PFSK-1 (cell line): Measurements from ENCODE around the gene SOWAHB. TPM values are rescaled to one million over a fixed set of nuclear protein-coding genes. Genes with fewer than 3 reads are reported as not detected.

Experiments used
- FOXP2 ChIP-seq: optimal IDR thresholded peaks from 2 replicates; pipeline ENCODE3; 2011; ENCODE audit warnings: borderline replicate concordance, control low read depth, inconsistent platforms; ENCODE audit not compliant: insufficient read depth; ENCODE audit errors: extremely low read length, extremely low read depth
- POLR2AphosphoS5 ChIP-seq: IDR thresholded peaks from 2 replicates; pipeline ENCODE4 v1.6.1; 2012; ENCODE audit warnings: low read depth, mild to moderate bottlenecking, control low read depth, low read length, moderate library complexity
- REST ChIP-seq, 2 experiments: IDR thresholded peaks; 2 replicates each; pipeline versions ENCODE4 v1.6.1 to v1.8.0; 2011 to 2012; ENCODE audit warnings: low read depth in 2 of 2, low read length in 2 of 2, control low read depth in 1 of 2, inconsistent platforms in 1 of 2, mild to moderate bottlenecking in 1 of 2, moderate library complexity in 1 of 2; ENCODE audit not compliant: insufficient read depth in 1 of 2
- SIN3A ChIP-seq: IDR thresholded peaks from 2 replicates; pipeline ENCODE4 v1.6.1; 2012; ENCODE audit warnings: mild to moderate bottlenecking, low read length, moderate library complexity, borderline replicate concordance; ENCODE audit not compliant: insufficient read depth
- TAF1 ChIP-seq: IDR thresholded peaks from 2 replicates; pipeline ENCODE4 v1.6.1; 2012; ENCODE audit warnings: low read length, control low read depth, borderline replicate concordance; ENCODE audit not compliant: insufficient read depth
- polyA plus RNA-seq: library from polyadenylated mRNA; unstranded; fragments of >200 nt; gene quantifications from one replicate; pipeline ENCODE4 v1.2.1, GENCODE V29; 2012; ENCODE audit warnings: low read depth, missing spikeins; ENCODE audit not compliant: insufficient read length

The SOWAHB gene
- polyA plus RNA-seq = not detected

GRCh38 chr4:76897536-76898384 is at the start of gene SOWAHB:
SOWAHB (minus strand) TSS chr4:76898144; CDS start chr4:76897849, 295 bp downstream.
- TF ChIP-seq REST (IDR thresholded peaks at IDR 0.05; ENCODE audit: insufficient read depth in 1 of 2, low read depth in 2 of 2, low read length in 2 of 2) = no peak
- TF ChIP-seq FOXP2 = no peak
- TF ChIP-seq SIN3A = no peak
- no peak for TF ChIP-seq TAF1
- TF ChIP-seq POLR2AphosphoS5 = no peak

GRCh38 chr4:76947369-76947768 is 49.4 kb upstream of the SOWAHB start:
- TF ChIP-seq TAF1 (no peak), REST (IDR thresholded peaks at IDR 0.05; ENCODE audit: insufficient read depth in 1 of 2, low read depth in 2 of 2, low read length in 2 of 2) (no peak), POLR2AphosphoS5 (no peak), FOXP2 (no peak), SIN3A (no peak)

- no peak for TF ChIP-seq TAF1
These were observed 45.8 kb upstream of the SOWAHB start for GRCh38 chr4:76943790-76944189.

GRCh38 chr4:76943129-76943620 is 45.2 kb upstream of the SOWAHB start:
- TF ChIP-seq REST (IDR thresholded peaks at IDR 0.05; ENCODE audit: insufficient read depth in 1 of 2, low read depth in 2 of 2, low read length in 2 of 2) (no peak), TAF1 (no peak), SIN3A (no peak), POLR2AphosphoS5 (no peak), FOXP2 (no peak)

- no peak for TF ChIP-seq SIN3A
- TF ChIP-seq REST (IDR thresholded peaks at IDR 0.05; ENCODE audit: insufficient read depth in 1 of 2, low read depth in 2 of 2, low read length in 2 of 2) = no peak
- TF ChIP-seq POLR2AphosphoS5 = no peak
- no peak for TF ChIP-seq TAF1
- no peak for TF ChIP-seq FOXP2
These were observed 41.2 kb upstream of the SOWAHB start for GRCh38 chr4:76939184-76939583.
